ENCODE results near the gene EDN2. TPM values are rescaled to one million over a fixed set of nuclear protein-coding genes. Genes with fewer than 3 reads are reported as not detected.
A peak's percentile ranks its signal among the peaks of the same experiment; 100 is the strongest.

The EDN2 gene
- total RNA-seq, 1 experiment from 2014 or later, result not detected

- DNase-seq (ENCODE audit: low read depth), result peak; percentile 86
These were observed 14.3 kb upstream of the EDN2 start for GRCh38 chr1:41498804-41499203.

DNA sequence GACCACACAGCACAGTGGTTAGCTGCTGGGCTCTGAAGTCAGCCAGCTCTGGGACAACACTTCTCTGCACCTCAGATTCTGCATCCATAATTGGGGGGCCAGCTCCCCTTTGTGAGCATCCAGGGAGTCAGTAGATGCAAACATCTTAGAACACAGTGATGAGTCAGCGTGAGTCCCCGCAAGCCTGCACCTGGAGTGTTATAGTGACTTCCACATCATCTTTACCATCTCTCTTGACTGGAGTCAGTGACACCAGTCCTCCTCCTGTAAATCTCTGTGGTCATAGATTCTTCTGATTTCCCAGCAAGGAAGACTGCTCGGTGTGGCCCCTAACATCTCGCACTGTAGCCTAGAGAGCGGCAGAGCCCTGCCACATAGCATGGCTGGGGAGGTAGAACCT lies 13.9 kb upstream of the EDN2 start:
- DNase-seq (ENCODE audit: low read depth), result peak; percentile 62

DNA sequence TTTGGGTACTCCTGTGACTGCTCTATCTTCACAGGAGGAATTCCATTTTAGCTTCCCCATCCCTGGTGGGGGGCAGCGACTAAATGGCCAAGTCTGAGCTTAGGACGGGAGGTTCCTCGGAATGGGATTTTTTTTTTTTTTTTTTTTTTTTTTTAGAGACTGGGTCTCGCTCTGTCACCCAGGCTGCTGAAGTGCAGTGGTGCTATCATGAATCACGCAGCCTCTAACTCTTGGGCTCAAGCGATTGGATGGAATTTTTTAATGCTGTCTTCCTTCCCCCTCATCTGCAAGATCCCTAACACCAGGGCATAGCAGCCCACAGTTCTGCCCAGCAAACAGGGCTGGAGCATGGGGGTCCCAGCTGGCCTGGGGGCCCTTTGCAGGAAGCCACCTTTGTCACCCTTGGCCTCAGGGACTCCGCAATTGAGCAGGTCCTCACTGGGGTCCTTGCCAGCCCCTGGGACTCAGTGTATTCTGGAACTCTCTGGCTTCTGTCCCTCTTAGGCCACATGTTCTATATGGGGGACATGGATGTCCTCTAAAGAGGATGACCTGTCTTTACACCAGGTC lies 13.1 kb upstream of the EDN2 start:
- no peak for DNase-seq (ENCODE audit: low read depth)

- no peak for DNase-seq (ENCODE audit: low read depth)
These were observed 12.6 kb upstream of the EDN2 start for GRCh38 chr1:41497056-41497440.

DNA sequence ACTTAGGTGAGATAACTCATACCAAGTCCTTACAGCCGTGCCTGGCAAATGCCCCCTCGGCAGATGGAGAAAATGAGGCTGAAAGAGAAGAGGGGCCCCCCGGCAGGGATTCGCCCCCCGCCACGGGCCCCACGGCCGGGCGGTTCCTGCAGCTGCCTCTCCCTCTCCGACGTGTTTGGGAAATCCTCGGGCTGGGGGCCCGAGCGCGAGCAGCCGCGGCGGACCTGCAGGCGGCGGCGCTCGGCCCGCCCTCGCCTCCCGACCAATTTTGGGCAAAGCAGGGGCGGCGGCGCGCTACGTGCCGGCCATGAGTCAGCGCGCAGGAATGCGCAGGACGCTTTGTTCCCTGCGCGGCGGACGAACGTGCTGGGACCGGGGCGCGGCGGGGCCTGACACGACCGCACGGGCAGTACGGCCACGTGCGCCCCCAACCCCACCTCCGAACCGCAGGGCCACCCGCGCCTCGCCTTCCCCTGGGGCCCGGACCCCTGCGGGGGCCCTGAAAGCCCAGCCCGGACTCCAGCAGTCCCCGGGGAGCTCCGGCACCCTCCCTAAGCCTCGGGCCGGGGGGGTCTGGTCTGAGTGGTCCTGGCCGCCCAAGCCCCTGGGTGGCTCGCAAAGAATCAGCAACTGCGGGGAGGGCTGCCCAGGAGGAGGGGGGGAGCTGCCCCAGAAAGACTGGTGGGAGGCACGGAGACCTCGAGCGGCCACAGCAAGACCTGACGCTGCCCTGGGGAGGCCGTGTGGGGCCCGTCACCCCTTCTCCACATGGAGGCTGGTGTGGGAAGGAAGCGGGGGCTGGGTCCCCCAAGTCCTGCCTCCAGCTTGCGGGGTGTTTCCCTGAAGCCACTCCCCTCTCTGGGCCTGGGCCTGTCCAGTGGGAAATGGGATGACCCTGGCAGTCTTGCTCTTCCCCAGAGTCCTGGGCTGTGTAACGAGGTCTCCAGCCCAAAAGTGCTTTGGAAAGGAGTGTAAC lies 11.9 kb upstream of the EDN2 start:
- DNase-seq (ENCODE audit: low read depth), result peak; percentile 89

DNA sequence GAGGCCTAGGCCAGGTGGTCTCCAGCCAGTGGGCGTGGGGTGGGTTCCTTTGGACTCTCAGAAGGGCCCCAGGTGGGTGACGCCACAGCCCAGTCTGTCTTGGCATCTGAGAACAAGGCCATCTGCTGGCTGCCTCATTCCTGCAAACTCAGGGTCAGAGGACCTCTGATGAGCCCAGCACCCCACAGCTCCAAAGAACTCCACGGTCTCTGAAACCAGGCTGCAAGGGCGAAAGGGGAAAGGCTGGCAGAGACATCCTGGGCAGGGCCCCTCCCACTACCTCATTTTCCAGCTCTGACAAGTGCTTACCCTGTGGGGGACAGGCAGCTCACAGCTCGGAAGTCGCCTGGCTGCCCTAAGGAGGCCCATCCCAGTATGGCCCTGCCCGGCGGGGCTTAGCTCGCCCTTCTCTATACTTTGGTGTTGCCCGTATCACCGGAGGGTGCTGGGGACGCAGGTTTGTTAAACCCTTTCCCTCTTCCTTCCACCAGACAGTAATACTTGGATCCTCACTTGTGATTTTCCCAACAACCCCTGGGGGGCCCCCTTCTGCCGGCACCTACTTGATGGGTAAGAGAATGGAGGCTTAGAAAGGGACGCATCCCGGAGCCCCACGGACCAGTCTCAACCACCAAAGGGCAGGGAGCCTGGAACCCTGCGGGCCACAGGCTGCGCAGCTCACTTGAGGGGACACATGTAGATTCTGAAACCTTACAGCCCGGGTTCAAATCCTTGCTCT lies 10.9 kb upstream of the EDN2 start:
- no peak for DNase-seq (ENCODE audit: low read depth)

DNA sequence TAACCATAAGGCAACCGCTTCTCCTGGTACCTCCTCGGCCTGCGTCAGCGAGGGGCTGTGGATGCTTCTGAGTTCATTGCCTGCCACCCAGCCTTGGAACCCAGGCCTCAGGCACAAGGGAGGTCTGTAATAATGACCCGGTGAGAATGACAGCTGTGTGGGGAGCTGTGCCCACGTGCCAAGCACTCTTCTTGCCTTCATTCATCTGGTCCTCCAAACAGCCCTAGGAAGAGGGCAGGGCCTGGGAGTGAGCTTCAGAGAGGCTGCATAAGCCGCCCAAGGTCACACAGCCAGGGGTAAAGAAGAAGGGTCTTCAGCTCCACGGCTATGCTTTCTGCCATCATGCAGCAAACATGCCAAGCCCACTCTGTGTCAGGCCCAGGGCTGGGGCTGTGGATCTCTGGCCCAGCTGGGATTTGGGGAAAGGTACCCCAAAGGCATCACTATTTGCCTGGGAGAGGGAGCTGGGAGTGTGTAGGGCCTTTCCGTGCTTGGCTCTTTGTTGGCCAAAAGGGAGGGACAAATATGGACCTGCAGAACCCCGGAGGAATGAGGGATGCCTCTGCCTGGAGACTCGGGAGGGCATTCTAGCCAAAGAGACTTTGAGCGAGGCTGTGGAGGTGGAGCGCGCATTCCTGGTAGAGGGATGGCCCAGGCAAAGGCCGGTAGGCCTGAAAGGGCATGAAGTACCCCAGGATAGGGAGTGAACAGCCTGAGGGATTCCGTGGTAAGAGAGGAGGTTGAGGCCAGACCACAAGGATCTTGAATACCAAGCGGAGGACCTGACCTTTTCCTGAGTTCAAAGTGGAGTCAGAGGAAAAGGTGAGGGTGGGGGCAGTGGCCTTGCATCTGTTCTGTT lies 10.1 kb upstream of the EDN2 start:
- DNase-seq (ENCODE audit: low read depth), result peak; percentile 25

DNA sequence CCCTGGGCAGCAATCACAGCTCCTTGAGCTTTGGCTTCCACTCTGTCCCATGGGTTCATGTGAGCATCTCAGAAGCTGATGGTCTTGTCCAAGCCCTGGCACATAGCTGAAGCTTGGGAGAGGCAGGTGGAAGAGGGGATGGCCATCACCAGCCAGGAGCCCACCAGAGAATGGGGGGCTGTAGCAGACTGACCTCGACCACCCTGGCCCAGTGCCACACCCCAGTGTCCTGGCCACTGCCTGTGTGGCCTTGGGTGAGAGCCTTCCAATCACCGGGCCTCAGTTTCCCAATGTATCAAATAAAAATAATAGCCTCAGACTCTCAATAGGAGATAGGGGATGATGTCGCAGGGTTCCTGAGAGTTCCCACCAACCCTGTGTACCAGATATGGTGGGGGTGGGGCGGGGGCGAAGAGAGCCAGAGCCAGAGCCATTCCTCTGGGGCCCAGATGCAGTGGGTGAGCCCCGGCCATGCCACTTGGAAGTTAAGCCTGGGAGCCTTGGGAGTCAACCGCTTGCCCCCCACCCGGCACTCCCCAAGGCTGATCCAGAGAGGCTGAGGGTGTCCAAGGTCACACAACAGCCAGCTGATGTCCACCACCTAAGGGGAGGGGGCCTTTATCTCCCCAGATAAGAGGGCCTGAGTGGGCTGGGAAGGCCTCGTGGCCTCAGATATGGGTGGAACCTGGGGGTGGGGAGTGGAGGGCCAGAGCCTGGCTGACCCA lies 9.3 kb upstream of the EDN2 start:
- DNase-seq (ENCODE audit: low read depth), result no peak

- peak; percentile 93 for DNase-seq (ENCODE audit: low read depth)
These were observed 8.6 kb upstream of the EDN2 start for GRCh38 chr1:41493117-41493536.

- DNase-seq (ENCODE audit: low read depth), result no peak
These were observed 7.9 kb upstream of the EDN2 start for GRCh38 chr1:41492341-41492848.

DNA sequence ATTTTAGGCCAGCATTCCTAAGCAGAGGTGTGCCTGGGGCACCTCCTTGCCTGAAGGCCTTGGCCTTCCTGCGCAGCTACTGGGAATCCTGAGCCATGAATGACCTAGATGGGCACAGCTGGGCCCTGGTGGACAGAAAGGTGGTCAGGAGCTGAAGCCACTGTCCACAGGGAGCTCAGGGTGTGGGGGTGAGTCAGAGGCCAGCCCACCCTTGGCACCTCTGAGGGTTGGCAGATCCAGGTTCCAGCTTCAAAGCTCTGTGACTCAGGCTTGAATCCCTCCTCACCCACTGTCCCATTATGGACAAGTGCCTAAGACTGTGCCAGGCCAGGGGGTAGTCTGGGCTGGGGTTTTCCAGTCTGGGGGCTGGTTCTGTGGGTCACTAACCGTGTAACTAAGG lies 6.4 kb upstream of the EDN2 start:
- peak; percentile 28 for DNase-seq (ENCODE audit: low read depth)

DNA sequence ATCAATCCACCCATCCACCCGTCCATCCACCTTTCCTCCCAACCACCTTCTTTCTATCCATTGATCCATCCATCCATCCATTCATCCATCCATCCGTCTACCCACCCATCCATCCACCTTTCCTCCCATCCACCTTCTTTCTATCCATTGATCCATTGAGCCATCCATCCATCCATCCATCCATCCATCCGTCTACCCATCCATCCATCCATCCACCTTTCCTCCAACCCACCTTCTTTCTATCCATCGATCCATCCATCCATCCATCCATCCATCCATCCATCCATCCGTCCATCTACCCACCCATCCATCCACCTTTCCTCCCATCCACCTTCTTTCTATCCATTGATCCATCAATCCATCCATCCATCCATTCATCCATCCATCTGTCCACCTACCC lies 5.1 kb upstream of the EDN2 start:
- no peak for DNase-seq (ENCODE audit: low read depth)

GRCh38 chr1:41488040-41488951 lies 3.8 kb upstream of the EDN2 start:
- DNase-seq (ENCODE audit: low read depth), result no peak

GRCh38 chr1:41487126-41488039 lies 2.9 kb upstream of the EDN2 start:
- no peak for DNase-seq (ENCODE audit: low read depth)

DNA sequence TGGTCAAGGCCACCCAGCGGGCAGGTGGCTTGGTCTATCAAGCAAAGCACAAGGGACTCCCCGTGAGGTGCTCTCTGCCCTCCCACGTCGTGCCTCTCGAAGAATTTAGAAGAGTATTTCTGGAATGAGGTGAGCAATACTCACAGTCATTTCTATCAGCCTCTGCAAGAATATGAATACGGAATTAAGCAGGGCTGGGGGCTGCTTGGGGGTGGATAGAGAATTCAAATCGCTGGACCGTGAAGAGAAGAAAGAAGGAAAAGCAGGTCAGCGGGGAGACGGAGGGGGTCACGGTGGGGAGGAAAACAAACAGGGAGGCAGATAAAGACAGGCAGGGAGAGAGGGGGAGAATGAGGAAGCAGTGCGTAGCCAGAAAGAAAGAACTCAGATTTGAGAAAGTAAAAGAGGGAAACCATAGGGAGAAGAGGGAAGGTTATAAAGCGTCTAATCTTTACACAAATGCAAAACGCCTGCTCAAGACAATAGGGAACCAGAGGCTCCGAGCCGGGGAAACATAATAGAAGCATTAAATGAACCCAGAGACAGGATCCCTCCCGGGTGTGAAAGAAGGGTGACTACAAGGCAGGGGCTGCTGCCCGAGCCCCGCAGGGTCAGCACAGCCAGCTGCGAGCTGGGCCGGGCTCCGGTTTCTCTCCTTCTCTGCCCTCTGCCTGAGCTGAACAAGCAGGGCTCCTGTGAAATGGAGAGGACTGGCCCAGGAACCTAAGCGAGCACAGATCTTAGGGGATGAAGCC lies 2.1 kb upstream of the EDN2 start:
- no peak for DNase-seq (ENCODE audit: low read depth)

DNA sequence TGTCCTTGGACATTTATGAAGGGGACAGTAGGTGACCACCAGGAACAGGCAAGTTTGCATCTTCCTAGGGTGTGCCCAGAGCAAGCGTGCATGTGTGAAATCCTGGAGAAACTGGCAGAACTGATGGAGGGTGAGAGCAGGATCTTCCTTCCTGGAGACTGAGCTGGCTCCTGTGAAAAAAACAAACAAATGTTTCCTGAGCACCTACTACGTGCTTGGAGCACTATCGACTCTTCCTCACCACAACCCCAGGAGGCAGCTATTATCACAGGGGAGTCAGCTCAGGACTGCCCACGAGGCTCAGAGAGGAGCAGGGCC lies 1.5 kb upstream of the EDN2 start:
- DNase-seq (ENCODE audit: low read depth), result no peak

DNA sequence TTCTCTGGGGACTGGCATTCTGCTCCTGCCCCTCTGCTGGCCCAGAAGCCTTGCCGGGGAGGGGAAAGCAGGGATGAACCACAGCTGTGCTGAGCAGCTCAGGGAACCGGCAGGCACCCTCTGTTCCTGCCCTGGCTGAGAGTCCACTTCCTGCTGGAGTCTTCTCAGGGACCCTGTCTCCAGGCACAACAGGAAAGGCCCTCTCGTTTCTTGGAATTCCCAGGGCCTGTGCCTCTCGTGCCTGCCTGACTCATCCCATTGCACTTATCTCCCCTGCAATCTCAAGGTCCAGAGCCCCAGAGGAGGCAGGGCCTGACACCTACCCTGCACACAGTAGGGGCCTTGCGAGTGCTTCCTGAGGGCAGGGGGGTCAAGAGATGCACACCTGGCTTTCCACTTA lies 1.1 kb upstream of the EDN2 start:
- DNase-seq (ENCODE audit: low read depth), result peak; percentile 80

- no peak for DNase-seq (ENCODE audit: low read depth)
These were observed 502 bp downstream of the EDN2 start for GRCh38 chr1:41483960-41484401.
